IMR-90 (cell line): Measurements from ENCODE around the gene SHLD1. TPM values are rescaled to one million over a fixed set of nuclear protein-coding genes. Genes with fewer than 3 reads are reported as not detected.

Experiments
- ATAC-seq: fragments of 200-7000 bp; cut with Tn5 transposase; 2 replicates; pipeline ENCODE4 v1.9.1; 2020; ENCODE audit warnings: low read depth, mild to moderate bottlenecking, moderate library complexity
- BruUV-seq: library from RNA; stranded (reverse); fragments of 400-500 nt; replicated peaks from 2 replicates; lab custom pipeline; 2021; lab: Mats Ljungman, UMichigan
- CTCF ChIA-PET: fragments of 300-600 bp; formaldehyde crosslinking; extraction: SDS; loops from one replicate; lab custom pipeline; 2021; ENCODE audit warnings: antibody characterized with exemption; lab: Yijun Ruan, JAX
- POLR2A ChIA-PET: fragments of 300-600 bp; sonication (Branson Sonifier 250); formaldehyde crosslinking; loops from one replicate; lab custom pipeline; 2022; ENCODE audit warnings: antibody characterized with exemption; ENCODE audit not compliant: unreplicated experiment; lab: Charles Lee
- DNase-seq: peaks from one replicate; pipeline ENCODE4 v3.0.0; 2013
- H2AFZ ChIP-seq: replicated peaks from 2 replicates; pipeline ENCODE3; 2013; ENCODE audit warnings: low read length, mild to moderate bottlenecking; ENCODE audit not compliant: poor library complexity
- H2AK5ac ChIP-seq: 2 replicates; pipeline ENCODE4 v1.6.1; 2013; ENCODE audit warnings: low read depth, low read length, inconsistent platforms
- H2AK9ac ChIP-seq: replicated peaks from 2 replicates; pipeline ENCODE3; 2013; ENCODE audit warnings: mild to moderate bottlenecking, low read depth, low read length, moderate library complexity; ENCODE audit not compliant: poor library complexity
- H2BK120ac ChIP-seq: 2 replicates; pipeline ENCODE4 v1.6.1; 2013; ENCODE audit warnings: low read depth, low read length, inconsistent platforms
- H2BK15ac ChIP-seq: 3 replicates; pipeline ENCODE4 v1.6.1; 2013; ENCODE audit warnings: low read depth, low read length, inconsistent platforms
- H2BK20ac ChIP-seq: 2 replicates; pipeline ENCODE4 v1.6.1; 2013; ENCODE audit warnings: low read depth, mild to moderate bottlenecking, inconsistent platforms, low read length, moderate library complexity
- H2BK5ac ChIP-seq: 2 replicates; pipeline ENCODE4 v1.6.1; 2013; ENCODE audit warnings: mild to moderate bottlenecking, low read depth, low read length, inconsistent platforms; ENCODE audit not compliant: poor library complexity, severe bottlenecking
- H3K14ac ChIP-seq: replicated peaks from 2 replicates; pipeline ENCODE4 v1.6.1; 2013; ENCODE audit warnings: low read depth, low read length, inconsistent platforms
- H3K18ac ChIP-seq: 2 replicates; pipeline ENCODE4 v1.6.1; 2013; ENCODE audit warnings: low read depth, low read length, control low read depth
- H3K23ac ChIP-seq: 2 replicates; pipeline ENCODE4 v1.6.1; 2013; ENCODE audit warnings: low read depth, low read length, inconsistent platforms
- H3K27ac ChIP-seq: 2 replicates; pipeline ENCODE4 v1.5.1; 2013; ENCODE audit warnings: mild to moderate bottlenecking, control low read depth, low read length; ENCODE audit not compliant: insufficient read depth
- H3K27me3 ChIP-seq: 2 replicates; pipeline ENCODE4 v1.6.1; 2013; ENCODE audit warnings: low read length; ENCODE audit not compliant: control insufficient read depth, insufficient read depth
- H3K36me3 ChIP-seq: 2 replicates; pipeline ENCODE4 v1.6.1; 2013; ENCODE audit warnings: low read length, mixed read lengths; ENCODE audit not compliant: control insufficient read depth, insufficient read depth
- H3K4ac ChIP-seq: 2 replicates; pipeline ENCODE4 v1.6.1; 2013; ENCODE audit warnings: low read depth, low read length, inconsistent platforms
- H3K4me1 ChIP-seq: 2 replicates; pipeline ENCODE4 v1.6.1; 2013; ENCODE audit warnings: low read length, mixed read lengths; ENCODE audit not compliant: control insufficient read depth, insufficient read depth
- H3K4me2 ChIP-seq: 2 replicates; pipeline ENCODE4 v1.6.1; 2013; ENCODE audit warnings: low read depth, mild to moderate bottlenecking, control low read depth, low read length, moderate library complexity
- H3K4me3 ChIP-seq: 2 replicates; pipeline ENCODE4 v1.5.1; 2013; ENCODE audit warnings: low read depth, mild to moderate bottlenecking, control low read depth, low read length, moderate library complexity; ENCODE audit not compliant: insufficient read depth
- H3K56ac ChIP-seq: 2 replicates; pipeline ENCODE4 v1.6.1; 2013; ENCODE audit warnings: low read length, inconsistent platforms; ENCODE audit not compliant: insufficient read depth; ENCODE audit errors: extremely low read depth
- H3K79me1 ChIP-seq, 2 experiments: 2 replicates each; pipeline ENCODE4 v1.6.1; 2013; ENCODE audit warnings: low read length in 2 of 2, inconsistent platforms in 1 of 2, low read depth in 1 of 2
- H3K9ac ChIP-seq: 2 replicates; pipeline ENCODE4 v1.6.1; 2013; ENCODE audit warnings: low read depth, low read length, control low read depth
- H3K9me1 ChIP-seq: 2 replicates; pipeline ENCODE4 v1.6.1; 2013; ENCODE audit warnings: low read length, inconsistent platforms; ENCODE audit not compliant: insufficient read depth
- H3K9me3 ChIP-seq: 2 replicates; pipeline ENCODE4 v1.6.1; 2013; ENCODE audit warnings: low read length; ENCODE audit not compliant: control insufficient read depth, insufficient read depth
- H4K20me1 ChIP-seq: 2 replicates; pipeline ENCODE4 v1.6.1; 2013; ENCODE audit warnings: low read length, inconsistent platforms; ENCODE audit not compliant: insufficient read depth
- H4K5ac ChIP-seq: 2 replicates; pipeline ENCODE4 v1.6.1; 2013; ENCODE audit warnings: mild to moderate bottlenecking, low read depth, low read length, control low read depth
- H4K8ac ChIP-seq, 2 experiments: 2 replicates each; pipeline ENCODE4 v1.6.1; 2013; ENCODE audit warnings: low read depth in 2 of 2, low read length in 2 of 2, control low read depth in 1 of 2, inconsistent platforms in 1 of 2
- H4K91ac ChIP-seq: 2 replicates; pipeline ENCODE4 v1.6.1; 2013; ENCODE audit warnings: low read depth, low read length, inconsistent platforms; ENCODE audit not compliant: insufficient read depth
- BHLHE40 ChIP-seq: fragments of 150-350 bp; IDR thresholded peaks from 2 replicates; pipeline ENCODE4 v1.6.1; 2016; ENCODE audit warnings: mild to moderate bottlenecking, low read depth, low read length
- CHD1 ChIP-seq: IDR thresholded peaks from 2 replicates; pipeline ENCODE4 v1.6.1; 2012; ENCODE audit warnings: low read depth, low read length, improper control_type of control experiment
- ELK1 ChIP-seq: fragments of 150-350 bp; IDR thresholded peaks from 2 replicates; pipeline ENCODE4 v1.6.1; 2016; ENCODE audit warnings: low read depth, mild to moderate bottlenecking, low read length, moderate library complexity, borderline replicate concordance
- FOS ChIP-seq: fragments of 150-350 bp; IDR thresholded peaks from 2 replicates; pipeline ENCODE4 v1.6.1; 2016; ENCODE audit warnings: low read depth, low read length
- MAFK ChIP-seq: IDR thresholded peaks from 2 replicates; pipeline ENCODE4 v1.6.1; 2012; ENCODE audit warnings: low read depth, low read length, improper control_type of control experiment
- MAZ ChIP-seq: IDR thresholded peaks from 2 replicates; pipeline ENCODE4 v1.6.1; 2012; ENCODE audit warnings: low read depth, mild to moderate bottlenecking, low read length, improper control_type of control experiment, moderate library complexity, borderline replicate concordance
- MXI1 ChIP-seq: IDR thresholded peaks from 2 replicates; pipeline ENCODE4 v1.6.1; 2012; ENCODE audit warnings: low read depth, mild to moderate bottlenecking, low read length, moderate library complexity, borderline replicate concordance
- NFE2L2 ChIP-seq: fragments of 150-350 bp; IDR thresholded peaks from 2 replicates; pipeline ENCODE4 v1.6.1; 2016; ENCODE audit warnings: low read depth, mild to moderate bottlenecking, low read length
- POLR2A ChIP-seq: IDR thresholded peaks from 2 replicates; pipeline ENCODE4 v1.6.1; 2012; ENCODE audit warnings: mild to moderate bottlenecking, low read depth, low read length
- RAD21 ChIP-seq: IDR thresholded peaks from 2 replicates; pipeline ENCODE4 v1.6.1; 2012; ENCODE audit warnings: low read length, improper control_type of control experiment
- RCOR1 ChIP-seq: IDR thresholded peaks from 2 replicates; pipeline ENCODE4 v1.6.1; 2012; ENCODE audit warnings: mild to moderate bottlenecking, low read length, improper control_type of control experiment; ENCODE audit not compliant: insufficient replicate concordance
- RFX5 ChIP-seq: IDR thresholded peaks from 2 replicates; pipeline ENCODE4 v1.8.0; 2012; ENCODE audit warnings: low read depth, mild to moderate bottlenecking, low read length, moderate library complexity
- SMC3 ChIP-seq: fragments of 150-350 bp; IDR thresholded peaks from 2 replicates; pipeline ENCODE4 v1.6.1; 2016; ENCODE audit warnings: low read depth, mild to moderate bottlenecking, antibody characterized with exemption, low read length, moderate library complexity
- USF2 ChIP-seq: fragments of 150-350 bp; IDR thresholded peaks from 2 replicates; pipeline ENCODE4 v1.6.1; 2017; ENCODE audit warnings: mild to moderate bottlenecking, antibody characterized with exemption, low read length, low read depth
- WGBS, 2 experiments: methylation state at CpG; one replicate each; pipeline versions ENCODE4 v1.1.5 to v1.1.7; 2013; ENCODE audit warnings: missing lambda C conversion rate in 2 of 2; ENCODE audit not compliant: insufficient read length in 1 of 2; ENCODE audit errors: extremely low coverage in 2 of 2; 5-methylcytosine and 5-hydroxymethylcytosine counted together
- dilution Hi-C: fragments of 300-500 bp; cut with HindIII; formaldehyde crosslinking; loops from one replicate; pipeline ENCODE4 v1.14.3; 2018; ENCODE audit warnings: low sequenced_read_pairs; ENCODE audit not compliant: unreplicated experiment
- in situ Hi-C: fragments of 300-500 bp; cut with MboI; formaldehyde crosslinking; loops from 3 replicates; pipeline ENCODE4 v1.14.3; 2019; ENCODE audit warnings: low sequenced_read_pairs, inconsistent platforms, mixed read lengths
- intact Hi-C: fragments of 100-400 bp; cut with micrococcal nuclease; formaldehyde crosslinking; loops from 2 replicates; pipeline ENCODE4 v1.10.0; 2022
- polyA plus RNA-seq, 3 experiments: library from polyadenylated mRNA; depleted of rRNA; stranded (reverse); fragments of >200 nt; gene quantifications; 2 replicates each; pipeline ENCODE4 v1.2.3, GENCODE V29; 2012; ENCODE audit warnings: low replicate concordance in 1 of 3
- total RNA-seq: library from RNA; depleted of rRNA; stranded (reverse); fragments of >200 nt; gene quantifications from 2 replicates; pipeline ENCODE4 v1.2.3, GENCODE V29; 2012
- TF ChIP-seq, protein P1 (sequence below): conservative IDR thresholded peaks from 2 replicates; pipeline ENCODE4 v1.5.1; 2012; ENCODE audit warnings: mild to moderate bottlenecking, low read depth, low read length, improper control_type of control experiment

Gene SHLD1
- total and polyA plus RNA-seq, 2 of the 4 experiments (the other 2 are of a cell fraction): 2.6 to 3.0 TPM

DNA sequence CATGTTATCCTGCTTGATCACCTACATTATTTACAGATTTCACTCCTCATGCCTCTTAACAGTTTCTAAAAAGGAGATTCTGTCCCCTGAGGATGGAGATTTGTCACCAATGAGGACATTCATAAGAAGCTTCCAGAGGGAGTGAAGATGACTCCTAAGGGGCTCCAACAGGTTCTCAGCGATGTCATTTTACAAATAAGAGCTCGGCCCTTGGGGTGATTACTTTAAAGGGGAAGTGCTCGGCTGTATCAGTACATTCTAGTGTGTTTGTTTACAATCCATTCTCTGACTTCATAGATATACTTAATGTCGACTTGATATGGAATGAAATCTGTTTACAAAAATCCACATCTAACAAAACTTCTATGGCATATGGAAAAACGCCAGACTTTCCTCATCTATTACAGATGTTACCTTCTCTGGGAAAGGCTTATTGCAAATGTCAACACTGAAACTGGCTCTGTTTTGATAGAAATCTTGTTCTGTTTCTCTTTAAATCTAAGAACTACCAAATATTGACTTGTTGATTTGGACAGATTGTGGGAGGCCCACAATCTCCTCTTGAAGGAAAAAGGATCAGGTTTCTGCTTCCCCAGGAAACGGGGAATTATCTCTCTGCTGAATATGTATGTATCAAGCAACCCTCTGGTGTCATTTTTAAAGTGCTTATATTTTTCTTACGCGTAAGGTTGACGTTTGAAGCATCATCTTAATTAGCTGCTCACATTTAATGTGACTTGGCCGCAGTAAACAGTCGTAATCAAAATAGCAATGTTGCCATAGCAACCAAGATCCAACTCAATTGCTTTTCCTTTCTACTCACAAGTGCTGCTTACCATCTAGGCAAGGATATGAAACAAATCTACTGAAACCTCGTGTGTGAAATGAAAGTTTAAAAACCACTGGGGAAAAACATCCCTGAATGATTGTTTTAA lies 95.7 kb downstream of the SHLD1 start:
- dilution Hi-C loops: no loop called here
- peaks cover 2% of the 10 kb centered on the region; the same call in 1 of the 2 replicates for H3K27me3 ChIP-seq
- DNase-seq (peak; percentile 45), ATAC-seq (peak; percentile 40)
- no peaks in the 10 kb centered on the region for H3K9me1 ChIP-seq
- no peaks in the 10 kb centered on the region for H3K79me1 ChIP-seq
- H3K23ac ChIP-seq: no peak overlapping the region
- peak overlapping the region; percentile 57 for H3K4me2 ChIP-seq
- H2AFZ ChIP-seq: no peak overlapping the region
- no CpG with 5 or more reads among the region's 12 CpGs for WGBS, 2 experiments
- no peak overlapping the region for H2BK5ac ChIP-seq
- no peaks in the 10 kb centered on the region for H3K9me3 ChIP-seq
- no peak overlapping the region for H4K8ac ChIP-seq
- ChIA-PET CTCF (no interaction called here), POLR2A (no interaction called here)
- H3K9ac ChIP-seq: no peak overlapping the region
- H3K4ac ChIP-seq: no peak overlapping the region
- intact Hi-C loops: no loop called here
- no peak overlapping the region for H2AK5ac ChIP-seq
- no peak overlapping the region for H2BK20ac ChIP-seq
- H3K18ac ChIP-seq: no peak overlapping the region
- no peak overlapping the region for H4K91ac ChIP-seq
- no peak overlapping the region for H3K14ac ChIP-seq
- no peak overlapping the region for H2BK120ac ChIP-seq
- H2BK15ac ChIP-seq: no peak overlapping the region
- H3K27ac ChIP-seq: no peak overlapping the region
- no peaks in the 10 kb centered on the region for H3K36me3 ChIP-seq
- no peak overlapping the region for H3K4me3 ChIP-seq
- H4K20me1 ChIP-seq: no peaks in the 10 kb centered on the region
- H3K4me1 ChIP-seq: peaks cover 4% of the 10 kb centered on the region; the same call in 1 of the 2 replicates
- H2AK9ac ChIP-seq: no peak overlapping the region
- in situ Hi-C loops: no loop called here
- no TSS peak for BruUV-seq
- no peak overlapping the region for H3K56ac ChIP-seq
- no peak overlapping the region for H4K5ac ChIP-seq
- no peak for TF ChIP-seq RAD21
- TF ChIP-seq MAZ: no peak
- TF ChIP-seq FOS: no peak
- TF ChIP-seq SMC3: no peak
- no peak for TF ChIP-seq NFE2L2
- TF ChIP-seq MXI1: no peak
- TF ChIP-seq CHD1: no peak
- no peak for TF ChIP-seq MAFK
- no peak for TF ChIP-seq RFX5
- TF ChIP-seq, protein P1, sequence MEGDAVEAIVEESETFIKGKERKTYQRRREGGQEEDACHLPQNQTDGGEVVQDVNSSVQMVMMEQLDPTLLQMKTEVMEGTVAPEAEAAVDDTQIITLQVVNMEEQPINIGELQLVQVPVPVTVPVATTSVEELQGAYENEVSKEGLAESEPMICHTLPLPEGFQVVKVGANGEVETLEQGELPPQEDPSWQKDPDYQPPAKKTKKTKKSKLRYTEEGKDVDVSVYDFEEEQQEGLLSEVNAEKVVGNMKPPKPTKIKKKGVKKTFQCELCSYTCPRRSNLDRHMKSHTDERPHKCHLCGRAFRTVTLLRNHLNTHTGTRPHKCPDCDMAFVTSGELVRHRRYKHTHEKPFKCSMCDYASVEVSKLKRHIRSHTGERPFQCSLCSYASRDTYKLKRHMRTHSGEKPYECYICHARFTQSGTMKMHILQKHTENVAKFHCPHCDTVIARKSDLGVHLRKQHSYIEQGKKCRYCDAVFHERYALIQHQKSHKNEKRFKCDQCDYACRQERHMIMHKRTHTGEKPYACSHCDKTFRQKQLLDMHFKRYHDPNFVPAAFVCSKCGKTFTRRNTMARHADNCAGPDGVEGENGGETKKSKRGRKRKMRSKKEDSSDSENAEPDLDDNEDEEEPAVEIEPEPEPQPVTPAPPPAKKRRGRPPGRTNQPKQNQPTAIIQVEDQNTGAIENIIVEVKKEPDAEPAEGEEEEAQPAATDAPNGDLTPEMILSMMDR: no peak
- TF ChIP-seq ELK1: no peak
- no peak for TF ChIP-seq POLR2A
- no peak for TF ChIP-seq USF2
- TF ChIP-seq RCOR1: no peak
- no peak for TF ChIP-seq BHLHE40
